OCI-LY7 (cell line): Measurements from ENCODE around the gene SYCP3.

ENCODE experiments used
- CTCF ChIP-seq: fragments of 200-600 bp; sonication (generic); conservative IDR thresholded peaks from 2 replicates; pipeline ENCODE4 v1.5.1; 2014; ENCODE audit warnings: mild to moderate bottlenecking, antibody characterized with exemption, low read length, moderate library complexity, mixed read lengths
- EZH2phosphoT487 ChIP-seq: fragments of 200-600 bp; sonication (generic); IDR thresholded peaks from 2 replicates; pipeline ENCODE4 v1.6.1; 2018; ENCODE audit warnings: low read depth, borderline replicate concordance, mild to moderate bottlenecking, mixed run types, antibody characterized with exemption, low read length, moderate library complexity, mixed read lengths

GRCh38 chr12:101759396-101760047 lies 20.3 kb upstream of the SYCP3 start:
- TF ChIP-seq CTCF: peak; percentile 94
- no peak for TF ChIP-seq EZH2phosphoT487
